IPS-NIHi11 (cell line): ENCODE data around the gene ODAD2.

Experiments used
- DNase-seq: peaks from one replicate; pipeline ENCODE4 v3.0.0; 2012; ENCODE audit warnings: mixed read lengths, low spot score

ODAD2 gene

GRCh38 chr10:27770181-27770580 is 228.7 kb downstream of the ODAD2 start:
- no peak for DNase-seq
